HG02642 (cell line): ENCODE measurements around the gene PYURF.
"Not testable (repeated sequence)": the region's sequence is repeated elsewhere in the genome, so short reads cannot be mapped to it uniquely, and the experiment has no call there.

Experiments used
- ATAC-seq: cut with Tn5 transposase; IDR thresholded peaks from one replicate; pipeline ENCODE4 v1.9.1; 2021; ENCODE audit warnings: mild to moderate bottlenecking; ENCODE audit not compliant: unreplicated experiment, poor library complexity

PYURF gene, protein sequence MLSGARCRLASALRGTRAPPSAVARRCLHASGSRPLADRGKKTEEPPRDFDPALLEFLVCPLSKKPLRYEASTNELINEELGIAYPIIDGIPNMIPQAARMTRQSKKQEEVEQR

DNA sequence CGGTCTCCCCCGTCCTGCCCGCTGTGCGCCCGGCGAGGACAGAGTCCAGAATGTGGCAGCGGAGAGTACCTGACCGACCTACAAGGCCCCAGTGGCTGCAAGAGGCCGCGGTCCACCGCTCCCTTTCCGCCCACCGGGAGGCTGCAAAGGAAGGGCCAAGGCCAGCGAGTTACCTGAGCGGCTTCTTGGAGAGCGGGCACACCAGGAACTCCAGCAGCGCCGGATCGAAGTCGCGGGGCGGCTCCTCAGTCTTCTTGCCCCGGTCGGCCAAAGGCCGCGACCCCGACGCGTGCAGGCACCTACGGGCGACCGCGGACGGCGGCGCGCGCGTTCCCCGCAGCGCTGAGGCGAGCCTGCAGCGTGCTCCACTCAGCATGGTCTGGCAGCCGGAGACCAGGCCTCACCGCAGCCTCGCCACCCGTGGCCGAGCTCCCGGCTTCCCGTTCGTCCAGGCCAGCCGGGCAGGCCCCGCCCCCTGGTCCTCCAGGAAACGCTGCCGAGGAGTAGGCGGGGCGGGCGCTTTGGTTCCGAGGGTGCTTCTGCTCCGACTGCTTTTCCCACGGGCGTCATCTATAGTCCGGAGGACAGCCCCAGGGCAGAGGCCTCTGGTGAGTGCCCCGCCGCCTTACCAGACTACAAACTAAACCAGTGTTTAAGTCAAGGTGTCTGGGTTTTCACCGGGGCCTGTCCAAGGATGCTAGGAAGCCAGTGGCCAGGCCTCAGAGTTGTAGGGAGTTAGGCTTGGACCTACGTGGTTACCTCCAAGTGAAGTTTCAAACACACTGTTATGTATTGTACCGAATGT lies at the start of gene PYURF:
PYURF (minus strand) TSS at position 452 of the 805 bp plus-strand sequence; CDS start at position 376, 76 bp downstream.
- peak; percentile 89 for ATAC-seq

DNA sequence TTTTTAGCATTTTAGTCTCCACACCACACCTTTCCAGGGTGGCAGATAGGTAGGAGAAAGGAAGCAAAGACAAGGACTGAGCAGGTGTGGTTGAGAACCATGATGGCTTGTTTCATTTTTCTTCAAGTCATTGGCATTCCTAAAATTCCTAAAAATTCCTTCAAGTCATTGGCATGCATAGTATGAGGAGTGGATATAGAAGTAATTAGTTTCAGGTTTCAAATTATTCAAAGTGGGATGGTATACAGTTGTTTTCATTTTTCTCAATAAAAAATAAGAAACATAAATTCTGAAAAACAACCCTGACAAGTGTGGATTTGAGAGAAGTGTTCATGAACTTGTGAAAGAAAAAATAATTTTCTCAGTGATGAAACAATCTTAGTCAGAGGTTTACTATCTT lies 46.4 kb upstream of the PYURF start:
- no peak for ATAC-seq

DNA sequence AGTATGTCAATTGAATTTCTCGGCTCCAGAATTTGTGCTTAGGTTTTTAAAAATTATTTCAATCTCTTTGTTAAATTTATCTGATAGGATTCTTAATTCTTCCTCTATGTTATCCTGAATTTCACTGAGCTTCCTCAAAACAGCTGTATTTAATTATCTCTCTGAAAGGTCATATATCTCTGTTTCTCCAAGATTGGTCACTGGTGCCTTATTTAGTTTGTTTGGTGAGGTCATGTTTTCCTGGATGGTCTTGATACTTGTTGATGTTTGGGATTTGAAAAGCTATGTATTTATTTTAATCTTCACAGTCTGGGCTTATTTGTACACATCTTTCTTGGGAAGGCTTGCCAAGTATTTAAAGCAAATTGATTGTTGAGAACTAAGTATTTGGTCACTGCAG lies 44.0 kb upstream of the PYURF start:
- ATAC-seq: no peak

DNA sequence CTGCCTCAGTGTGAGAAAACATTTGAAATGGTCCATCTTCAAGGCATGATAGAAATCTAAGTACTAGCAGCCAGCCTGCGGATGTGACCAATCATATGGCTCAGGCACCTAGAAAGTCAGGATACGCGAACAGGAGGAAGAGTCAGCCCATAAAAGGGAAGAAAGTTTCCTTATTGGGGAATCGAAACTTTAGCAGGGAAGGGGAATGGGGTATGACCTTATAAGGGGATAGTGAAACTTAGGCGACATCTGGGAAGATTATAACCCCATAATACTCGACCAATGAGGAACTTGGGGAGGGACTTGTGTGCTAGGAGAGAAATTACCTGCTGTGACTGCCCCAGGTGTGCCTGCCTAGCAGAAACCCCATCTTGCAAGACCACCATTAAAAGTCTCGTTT lies 26.2 kb upstream of the PYURF start:
- ATAC-seq: no peak

DNA sequence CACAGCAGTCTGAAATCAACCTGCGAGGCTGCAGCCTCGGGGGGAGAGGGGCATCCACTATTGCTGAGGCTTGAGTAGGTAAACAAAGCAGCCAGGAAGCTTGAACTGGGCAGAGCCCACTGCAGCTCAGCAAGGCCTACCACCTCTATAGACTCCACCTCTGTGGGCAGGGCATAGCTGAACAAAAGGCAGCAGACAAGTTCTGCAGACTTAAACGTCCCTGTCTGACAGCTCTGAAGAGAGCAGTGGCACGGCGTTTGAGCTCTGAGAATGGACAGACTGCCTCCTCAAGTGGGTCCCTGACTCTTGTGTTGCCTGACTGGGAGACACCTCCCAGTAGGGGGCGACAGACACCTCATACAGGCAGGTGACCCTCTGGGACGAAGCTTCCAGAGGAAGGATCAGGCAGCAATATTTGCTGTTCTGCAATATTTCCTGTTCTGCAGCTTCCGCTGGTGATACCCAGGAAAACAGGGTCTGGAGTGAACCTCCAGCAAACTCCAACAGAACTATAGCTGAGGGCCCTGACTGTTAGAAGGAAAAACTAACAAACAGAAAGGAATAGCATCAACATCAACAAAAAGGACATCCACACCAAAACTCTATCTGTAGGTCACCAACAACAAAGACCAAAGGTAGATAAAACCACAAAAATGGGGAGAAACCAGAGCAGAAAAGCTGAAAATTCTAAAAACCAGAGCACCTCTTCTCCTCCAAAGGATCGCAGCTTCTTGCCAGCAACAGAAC lies 15.9 kb upstream of the PYURF start:
- not testable (repeated sequence) for ATAC-seq

DNA sequence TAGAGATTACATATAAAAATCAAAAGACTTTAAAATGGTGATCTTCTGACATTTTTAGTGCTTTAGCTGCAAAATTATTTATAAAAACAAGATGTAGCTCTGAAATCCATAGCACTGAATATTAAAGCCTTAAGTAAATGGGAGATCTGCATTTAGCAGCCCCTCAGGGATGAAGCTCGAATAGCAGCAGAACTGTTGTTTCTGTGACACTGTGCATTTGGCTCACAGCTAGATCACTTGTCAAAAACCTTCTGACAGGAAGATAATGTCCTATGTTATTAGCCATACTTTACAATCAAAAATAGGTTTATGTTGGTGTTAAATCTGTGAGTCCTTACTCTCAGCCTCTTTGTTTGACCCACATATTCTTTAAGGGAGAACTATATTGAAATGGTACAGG lies 14.1 kb upstream of the PYURF start:
- no peak for ATAC-seq

DNA sequence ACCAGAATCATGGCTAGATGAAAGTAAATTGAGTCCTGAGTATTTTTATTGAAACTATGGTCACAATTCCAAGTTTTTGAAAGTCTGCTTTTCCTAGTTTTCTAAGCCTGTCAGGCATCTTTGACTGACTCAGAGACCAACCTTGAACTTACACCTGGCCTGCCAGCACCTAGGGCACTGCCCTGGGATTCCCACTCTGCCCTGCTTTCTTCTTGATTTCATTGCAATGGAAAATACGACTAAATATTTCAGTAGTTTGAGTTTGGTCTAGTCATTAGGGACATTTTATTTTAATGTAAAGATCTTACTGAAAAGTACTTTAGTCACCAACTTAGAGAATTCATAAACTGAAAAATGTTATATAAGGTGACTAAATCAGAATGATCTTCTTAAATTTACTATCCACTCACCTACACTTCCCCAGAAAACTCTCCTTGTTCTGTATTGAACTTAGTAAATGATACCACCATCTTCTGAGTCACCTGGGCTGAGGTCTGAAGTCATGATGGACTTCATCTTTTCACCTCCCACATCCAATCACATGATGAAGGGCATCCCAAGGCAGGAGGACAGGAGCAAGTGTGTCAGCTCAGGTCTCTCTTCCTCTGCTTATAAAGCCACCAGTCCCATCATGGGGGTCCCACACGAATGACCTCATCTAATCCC lies 11.6 kb upstream of the PYURF start:
- no peak for ATAC-seq

DNA sequence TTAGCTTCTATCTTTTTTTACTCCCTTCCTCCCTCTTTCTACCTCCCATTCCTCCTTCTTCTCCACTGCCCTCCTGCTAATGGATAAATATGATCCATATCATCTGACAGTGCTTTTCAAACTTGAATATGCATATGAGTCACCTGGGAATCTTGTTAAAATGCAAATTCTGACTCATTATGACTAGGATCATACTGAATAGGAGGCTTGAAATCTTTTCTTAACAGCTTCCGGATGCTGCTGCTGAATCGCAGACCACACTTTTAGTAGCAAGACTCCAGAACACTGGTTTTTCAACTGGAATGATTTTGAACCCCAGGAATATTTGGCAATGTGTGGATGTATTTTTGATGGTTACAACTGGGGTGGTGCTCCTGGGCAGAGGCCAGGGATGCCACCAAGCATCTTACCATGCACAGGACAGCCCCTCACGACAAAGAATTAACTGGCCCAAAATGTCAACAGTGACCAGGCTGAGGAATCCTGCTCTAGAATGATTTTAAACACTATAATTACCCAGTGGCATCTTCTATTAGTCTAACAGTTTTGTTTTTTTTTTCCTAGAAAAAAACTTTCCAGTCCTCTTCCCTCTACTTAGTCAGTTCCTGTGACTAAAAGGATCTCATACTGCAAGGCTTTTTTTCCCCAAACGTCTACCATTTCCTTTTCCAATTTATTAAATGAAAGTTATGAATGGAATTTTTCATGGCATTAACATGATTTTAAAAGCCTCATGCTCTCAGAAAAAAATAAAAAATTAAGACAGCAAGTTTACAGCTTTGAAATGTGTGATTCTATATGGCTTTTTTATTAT lies 10.6 kb upstream of the PYURF start:
- ATAC-seq: no peak

DNA sequence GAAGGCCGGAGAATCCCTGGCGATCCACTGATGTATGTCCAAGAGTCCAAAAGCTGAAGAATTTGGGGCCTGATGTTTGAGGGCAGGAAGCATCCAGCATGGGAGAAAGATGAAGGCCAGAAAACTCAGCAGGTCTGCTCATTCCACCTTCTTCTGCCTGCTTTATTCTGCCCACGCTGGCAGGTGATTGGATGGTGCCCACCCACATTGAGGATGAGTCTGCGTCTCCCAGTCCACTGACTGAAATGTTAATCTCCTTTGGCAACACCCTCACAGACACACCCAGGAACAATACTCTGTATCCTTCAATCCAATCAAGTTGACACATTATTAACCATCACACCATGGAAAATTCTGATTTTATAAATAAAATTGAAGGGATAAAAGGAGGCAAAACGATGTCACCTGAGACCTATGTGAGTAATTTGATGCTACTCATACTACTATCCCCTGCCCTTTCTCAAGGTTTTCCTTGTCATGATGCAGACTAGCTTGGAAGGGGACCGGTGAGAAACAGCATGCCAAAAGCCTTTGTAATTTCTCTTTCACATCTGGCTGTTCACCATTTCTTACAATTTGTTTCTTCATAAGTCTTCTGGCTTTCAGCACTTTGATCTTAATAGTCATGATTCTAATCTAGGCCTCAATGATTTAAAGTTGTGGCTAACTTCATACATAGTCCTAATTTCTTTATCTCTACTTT lies 9.7 kb upstream of the PYURF start:
- ATAC-seq: no peak

DNA sequence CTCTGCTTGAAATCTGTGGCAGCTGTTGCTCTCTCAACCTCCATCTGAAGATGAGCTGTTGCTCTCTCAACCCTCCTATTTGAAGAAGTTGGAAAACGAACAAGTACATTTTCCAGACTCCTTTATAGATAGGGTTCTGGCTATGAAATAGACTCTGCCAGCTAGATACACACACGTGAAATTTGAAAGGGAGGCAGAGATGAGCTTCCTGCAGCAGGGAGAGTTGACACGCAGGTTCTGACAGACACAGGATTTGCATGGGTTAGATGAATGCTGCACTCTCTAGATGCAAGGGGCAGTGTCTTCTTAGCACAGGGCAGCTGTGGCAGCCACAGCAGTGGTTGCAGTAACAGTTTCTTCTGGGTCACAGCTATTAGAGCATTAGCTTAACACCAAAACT lies 8.0 kb upstream of the PYURF start:
- ATAC-seq: no peak

DNA sequence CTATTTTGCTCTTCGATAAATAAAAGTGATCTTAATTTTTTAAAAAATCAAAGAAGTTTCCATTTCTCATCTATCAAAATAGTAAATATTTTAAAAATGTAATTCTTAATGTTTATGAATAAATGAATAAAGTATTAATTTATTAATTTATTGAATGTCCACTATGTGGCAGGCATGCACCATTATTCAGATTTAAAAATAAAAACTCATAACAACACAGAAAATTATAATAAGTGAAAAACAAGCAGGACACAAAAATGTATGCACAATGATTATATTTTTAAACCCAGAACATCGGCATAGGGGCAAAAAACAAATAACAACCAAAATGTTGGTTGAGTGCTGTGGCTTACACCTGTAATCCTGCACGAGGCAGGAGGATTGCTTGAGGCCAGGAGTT lies 5.3 kb upstream of the PYURF start:
- no peak for ATAC-seq

DNA sequence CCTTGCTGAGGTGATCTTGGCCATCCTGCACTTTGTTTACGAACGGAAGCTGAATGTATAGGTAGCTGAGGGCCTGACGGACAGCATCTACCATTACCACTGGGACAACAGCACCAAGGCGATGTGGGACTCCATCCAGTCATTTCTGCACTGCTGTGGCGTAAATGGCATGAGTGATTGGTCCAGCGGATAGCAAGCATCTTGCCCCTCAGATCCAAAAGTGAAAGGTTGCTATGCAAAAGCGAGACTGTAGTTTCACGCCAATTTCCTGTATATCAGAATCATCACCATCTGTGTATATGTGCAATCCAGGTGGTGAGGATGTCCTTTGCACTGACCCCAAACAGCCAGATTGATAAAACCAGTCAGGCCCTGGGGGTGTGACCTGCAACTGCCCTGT lies 4.2 kb upstream of the PYURF start:
- ATAC-seq: no peak

DNA sequence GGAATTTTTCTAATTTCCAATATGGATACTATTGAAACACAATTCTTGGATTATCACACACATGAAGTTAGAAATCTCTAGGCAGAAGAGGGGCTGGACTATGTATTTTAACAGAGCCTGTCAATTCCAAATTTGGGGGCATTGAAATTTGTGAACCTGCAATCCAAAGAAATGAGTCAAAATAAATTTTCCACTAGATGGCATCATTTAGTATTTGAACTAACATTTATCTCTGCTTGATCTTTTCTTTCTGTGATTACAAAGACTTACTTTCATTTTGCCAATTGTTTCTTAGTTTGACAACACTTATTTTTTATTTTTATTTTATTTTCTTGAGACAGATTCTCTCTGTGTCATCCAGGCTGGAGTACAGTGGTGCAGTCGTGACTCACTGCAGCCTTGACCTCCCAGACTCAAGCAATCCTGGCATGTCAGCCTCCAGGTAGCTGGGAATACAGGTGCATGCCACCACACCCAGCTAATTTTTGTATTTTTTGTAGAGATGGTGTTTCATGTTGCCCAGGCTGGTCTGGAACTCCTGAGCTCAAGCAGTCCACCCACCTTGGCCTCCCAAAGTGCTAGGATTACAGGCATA lies 2.7 kb upstream of the PYURF start:
- no peak for ATAC-seq

DNA sequence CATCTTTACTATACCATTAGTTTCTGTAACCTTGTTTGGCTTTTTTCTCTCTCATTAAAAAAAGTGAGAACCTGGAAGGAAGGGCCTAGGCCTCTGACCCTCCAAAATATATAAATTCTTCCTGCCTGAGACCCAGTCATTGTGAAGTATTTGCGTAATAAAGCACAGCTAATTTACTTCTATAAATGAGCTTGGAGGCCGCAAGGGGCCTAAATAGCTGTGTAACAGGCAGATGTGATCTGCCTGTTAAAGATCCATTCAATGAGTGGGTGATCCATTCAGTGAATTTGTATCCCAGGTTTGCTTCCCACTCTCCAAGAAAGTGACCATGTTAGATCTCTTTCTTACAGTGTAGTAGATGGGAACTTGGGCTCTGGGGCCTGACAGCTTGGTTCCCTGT lies 595 bp upstream of the PYURF start:
- no peak for ATAC-seq

DNA sequence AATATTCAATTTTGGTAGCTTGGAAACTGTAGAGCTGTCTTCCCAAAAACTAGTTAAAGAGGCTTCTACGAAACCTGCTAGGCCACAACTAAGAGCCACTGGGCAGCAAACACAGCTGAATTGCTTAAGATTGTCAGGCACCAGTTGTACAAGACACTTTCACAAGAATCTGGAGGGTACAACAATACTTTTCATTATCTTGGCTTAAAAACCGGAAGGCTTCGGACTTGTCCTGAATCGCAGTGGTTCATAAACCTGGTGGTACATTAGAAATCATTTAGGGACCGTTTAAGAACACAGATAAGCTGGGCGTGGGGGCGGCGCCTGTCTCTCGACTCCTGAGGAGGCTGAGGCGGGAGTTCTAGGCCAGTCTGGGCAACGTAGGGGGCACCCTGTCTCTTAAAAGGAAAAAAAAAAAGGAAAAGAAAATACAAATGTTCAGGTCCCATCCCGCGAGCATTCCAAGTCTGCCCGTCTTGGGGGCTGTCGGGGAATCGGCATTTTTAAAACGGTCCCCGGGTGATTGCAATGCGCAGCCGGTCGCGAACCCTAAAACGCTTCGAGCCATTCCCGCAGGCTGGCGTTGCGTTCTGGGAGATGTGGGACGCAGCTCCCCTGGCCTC lies 763 bp downstream of the PYURF start:
- ATAC-seq: peak; percentile 22

DNA sequence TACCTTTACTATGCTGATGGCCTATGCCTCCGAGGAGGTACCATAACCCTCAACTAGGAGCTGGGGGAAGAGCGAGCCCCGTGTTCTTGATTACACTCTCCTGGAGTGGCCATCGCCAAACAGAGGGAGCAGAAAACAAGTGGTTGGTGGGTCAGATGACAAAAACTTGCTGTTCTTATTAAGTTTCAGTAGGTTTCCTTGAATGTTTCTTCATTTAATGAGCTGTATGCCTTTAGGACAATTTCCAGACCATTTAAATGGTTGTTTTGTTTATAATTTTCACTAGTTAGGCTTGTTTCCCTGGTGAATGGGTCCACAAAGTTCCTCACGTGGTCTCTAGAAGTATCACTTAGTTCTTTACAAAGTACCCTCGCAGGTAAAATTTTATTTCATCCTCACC lies 4.7 kb downstream of the PYURF start:
- no peak for ATAC-seq

DNA sequence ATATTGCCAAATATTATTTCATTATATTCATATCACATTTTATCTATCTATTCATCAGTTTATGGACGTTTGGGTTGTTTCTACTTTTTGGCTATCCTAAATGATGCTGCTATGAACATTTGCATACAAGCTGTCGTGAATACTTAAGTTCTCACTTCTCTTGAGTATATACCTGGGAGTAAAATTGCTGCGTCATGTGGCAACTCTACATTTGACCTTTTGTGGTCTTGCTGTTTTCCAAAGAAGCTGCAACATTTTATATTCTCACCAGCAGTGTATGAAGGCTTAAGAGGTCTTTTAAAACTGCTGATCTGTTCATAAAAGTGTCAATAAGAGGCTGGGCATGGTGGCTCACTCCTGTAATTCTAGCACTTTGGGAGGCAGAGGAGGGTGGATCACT lies 5.8 kb downstream of the PYURF start:
- ATAC-seq: no peak

DNA sequence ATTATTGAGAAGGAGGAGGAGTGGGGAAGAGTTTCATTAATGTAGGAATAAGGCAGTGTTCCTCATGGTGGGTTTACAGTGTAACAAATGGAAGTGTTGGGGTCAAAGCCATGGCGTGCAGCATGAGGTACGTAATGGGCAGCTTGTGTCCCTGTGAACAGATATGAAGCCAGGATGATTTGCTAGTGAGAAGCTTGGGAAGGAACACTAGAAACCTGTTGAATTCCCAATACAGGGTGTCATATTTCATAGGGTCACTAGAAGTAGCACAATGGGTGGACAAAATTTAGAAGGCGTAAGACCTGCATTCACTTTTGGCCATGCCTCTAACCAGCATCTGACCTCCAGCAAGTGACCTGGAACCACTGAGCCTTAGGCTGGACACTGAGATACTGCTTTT lies 6.8 kb downstream of the PYURF start:
- no peak for ATAC-seq
